Brain microvascular endothelial cell (primary cell): ENCODE data around the gene RAB34.
"Not testable (repeated sequence)": the region's sequence is repeated elsewhere in the genome, so short reads cannot be mapped to it uniquely, and the experiment has no call there.

ENCODE experiments used
- DNase-seq: peaks from one replicate; pipeline ENCODE4 v3.0.0-alpha.2; 2020
- H3K27ac ChIP-seq: fragments of 250-450 bp; sonication (Bioruptor Pico); 2 replicates; pipeline ENCODE4 v1.5.1; 2020; ENCODE audit warnings: mild to moderate bottlenecking, moderate library complexity
- H3K27me3 ChIP-seq: fragments of 250-450 bp; sonication (Bioruptor Pico); replicated peaks from 2 replicates; pipeline ENCODE4 v1.5.1; 2020; ENCODE audit warnings: mild to moderate bottlenecking
- H3K36me3 ChIP-seq: fragments of 250-450 bp; sonication (Bioruptor Pico); replicated peaks from 2 replicates; pipeline ENCODE4 v1.5.1; 2020; ENCODE audit warnings: mild to moderate bottlenecking
- H3K4me3 ChIP-seq: 2 replicates; pipeline ENCODE4 v1.5.1; 2011; ENCODE audit warnings: low read depth, mild to moderate bottlenecking, control low read depth, low read length, moderate library complexity
- in situ Hi-C: cut with HindIII; loops from 2 replicates; pipeline ENCODE4 v1.10.0; 2017; ENCODE audit warnings: low sequenced_read_pairs, low pct_ligation_motif_present
- TF ChIP-seq, protein P1 (sequence below): IDR thresholded peaks from 2 replicates; pipeline ENCODE4 v1.5.1; 2011; ENCODE audit warnings: low read depth, mild to moderate bottlenecking, moderate library complexity, low read length, control low read depth, inconsistent platforms; ENCODE audit errors: missing control alignments

The RAB34 gene

DNA sequence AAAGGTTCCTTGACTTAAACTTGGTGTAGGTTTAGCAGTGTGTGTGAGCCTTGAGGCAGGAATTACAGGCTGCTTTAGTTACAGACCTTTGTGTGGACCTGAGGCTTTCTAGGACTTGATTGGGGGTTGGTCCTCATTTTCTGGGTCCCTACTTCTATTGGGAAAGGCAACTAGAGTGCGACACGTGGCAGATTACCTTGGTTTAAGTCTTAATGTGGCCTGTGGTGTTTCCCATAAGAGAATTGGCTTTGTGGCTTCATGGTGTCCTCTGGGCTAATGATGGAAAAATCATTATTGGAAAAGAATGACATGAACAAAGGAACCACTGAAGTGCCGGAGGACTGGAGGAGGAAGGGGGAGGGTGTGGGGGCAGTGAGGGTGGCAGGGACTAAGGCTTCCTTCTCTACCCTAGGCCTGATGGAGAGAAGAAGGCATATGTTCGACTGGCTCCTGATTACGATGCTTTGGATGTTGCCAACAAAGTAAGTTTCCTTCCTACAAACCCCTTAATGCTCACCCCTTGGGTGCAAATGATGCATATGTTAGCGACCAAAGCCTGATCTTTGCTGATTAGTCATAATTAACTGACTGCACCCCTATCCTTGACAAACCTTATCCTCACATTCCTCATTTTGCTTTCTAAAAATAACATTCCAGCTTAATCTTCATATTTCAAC is 5.6 kb upstream of the RAB34 start:
- no peak for DNase-seq
- Histone ChIP-seq H3K36me3 (peaks cover 43% of the 10 kb centered on the region), H3K4me3 (no peak overlapping the region), H3K27me3 (no peaks in the 10 kb centered on the region), H3K27ac (no peak overlapping the region)
- TF ChIP-seq, protein P1, sequence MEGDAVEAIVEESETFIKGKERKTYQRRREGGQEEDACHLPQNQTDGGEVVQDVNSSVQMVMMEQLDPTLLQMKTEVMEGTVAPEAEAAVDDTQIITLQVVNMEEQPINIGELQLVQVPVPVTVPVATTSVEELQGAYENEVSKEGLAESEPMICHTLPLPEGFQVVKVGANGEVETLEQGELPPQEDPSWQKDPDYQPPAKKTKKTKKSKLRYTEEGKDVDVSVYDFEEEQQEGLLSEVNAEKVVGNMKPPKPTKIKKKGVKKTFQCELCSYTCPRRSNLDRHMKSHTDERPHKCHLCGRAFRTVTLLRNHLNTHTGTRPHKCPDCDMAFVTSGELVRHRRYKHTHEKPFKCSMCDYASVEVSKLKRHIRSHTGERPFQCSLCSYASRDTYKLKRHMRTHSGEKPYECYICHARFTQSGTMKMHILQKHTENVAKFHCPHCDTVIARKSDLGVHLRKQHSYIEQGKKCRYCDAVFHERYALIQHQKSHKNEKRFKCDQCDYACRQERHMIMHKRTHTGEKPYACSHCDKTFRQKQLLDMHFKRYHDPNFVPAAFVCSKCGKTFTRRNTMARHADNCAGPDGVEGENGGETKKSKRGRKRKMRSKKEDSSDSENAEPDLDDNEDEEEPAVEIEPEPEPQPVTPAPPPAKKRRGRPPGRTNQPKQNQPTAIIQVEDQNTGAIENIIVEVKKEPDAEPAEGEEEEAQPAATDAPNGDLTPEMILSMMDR, result no peak
- in situ Hi-C loops, result no loop called here

DNA sequence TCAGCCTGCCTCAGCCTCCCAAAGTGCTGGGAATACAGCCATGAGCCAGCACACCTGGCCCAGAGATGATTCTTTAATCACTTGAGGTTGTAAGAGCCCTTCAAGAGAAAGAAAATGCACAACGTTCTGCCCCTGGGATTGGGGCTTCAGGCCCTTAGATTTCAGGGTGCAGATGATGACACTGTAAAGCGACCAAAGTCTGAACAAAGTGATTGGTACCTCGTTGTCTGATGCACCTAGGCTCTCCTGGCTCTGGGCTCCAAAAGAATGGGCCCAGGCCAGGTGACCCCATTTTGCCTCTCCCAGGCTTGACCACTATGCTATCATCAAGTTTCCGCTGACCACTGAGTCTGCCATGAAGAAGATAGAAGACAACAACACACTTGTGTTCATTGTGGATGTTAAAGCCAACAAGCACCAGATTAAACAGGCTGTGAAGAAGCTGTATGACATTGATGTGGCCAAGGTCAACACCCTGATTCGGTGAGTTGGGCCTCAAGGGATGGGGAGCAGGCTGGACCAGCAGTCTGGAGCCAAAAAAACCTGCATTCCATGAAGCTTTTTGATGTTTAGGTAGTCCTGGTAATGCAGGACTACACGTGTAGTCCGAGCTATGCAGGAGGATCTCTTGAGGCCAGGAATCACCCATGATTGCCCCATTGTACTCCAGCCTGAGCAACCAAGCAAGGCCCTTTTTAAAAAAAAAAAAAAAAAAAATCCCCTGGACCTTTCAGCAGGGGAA is 4.9 kb upstream of the RAB34 start:
- Histone ChIP-seq H3K36me3 (peaks cover 43% of the 10 kb centered on the region), H3K27ac (no peak overlapping the region), H3K4me3 (peak overlapping the region; percentile 24), H3K27me3 (no peaks in the 10 kb centered on the region)
- TF ChIP-seq, protein P1, result no peak
- no peak for DNase-seq
- in situ Hi-C loops, result no loop called here

DNA sequence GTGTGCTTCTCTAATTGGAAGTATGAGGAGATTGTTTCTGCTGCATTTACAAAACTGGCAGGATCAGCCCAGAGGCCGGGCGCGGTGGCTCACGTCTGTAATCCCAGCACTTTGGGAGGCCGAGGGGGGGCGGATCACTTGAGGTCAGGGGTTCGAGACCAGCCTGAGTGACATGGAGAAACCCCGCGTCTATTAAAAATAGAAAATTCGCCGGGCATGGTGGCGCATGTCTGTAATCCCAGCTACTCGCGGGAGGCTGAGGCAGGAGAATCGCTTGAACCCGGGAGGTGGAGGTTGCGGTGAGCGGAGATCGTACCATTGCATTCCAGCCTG is 3.3 kb upstream of the RAB34 start:
- Histone ChIP-seq H3K36me3 (peaks cover 43% of the 10 kb centered on the region), H3K4me3 (peak overlapping the region; percentile 97), H3K27ac (peak overlapping the region; percentile 93)
- DNase-seq, in situ Hi-C loops, H3K27me3 ChIP-seq: not testable (repeated sequence)

DNA sequence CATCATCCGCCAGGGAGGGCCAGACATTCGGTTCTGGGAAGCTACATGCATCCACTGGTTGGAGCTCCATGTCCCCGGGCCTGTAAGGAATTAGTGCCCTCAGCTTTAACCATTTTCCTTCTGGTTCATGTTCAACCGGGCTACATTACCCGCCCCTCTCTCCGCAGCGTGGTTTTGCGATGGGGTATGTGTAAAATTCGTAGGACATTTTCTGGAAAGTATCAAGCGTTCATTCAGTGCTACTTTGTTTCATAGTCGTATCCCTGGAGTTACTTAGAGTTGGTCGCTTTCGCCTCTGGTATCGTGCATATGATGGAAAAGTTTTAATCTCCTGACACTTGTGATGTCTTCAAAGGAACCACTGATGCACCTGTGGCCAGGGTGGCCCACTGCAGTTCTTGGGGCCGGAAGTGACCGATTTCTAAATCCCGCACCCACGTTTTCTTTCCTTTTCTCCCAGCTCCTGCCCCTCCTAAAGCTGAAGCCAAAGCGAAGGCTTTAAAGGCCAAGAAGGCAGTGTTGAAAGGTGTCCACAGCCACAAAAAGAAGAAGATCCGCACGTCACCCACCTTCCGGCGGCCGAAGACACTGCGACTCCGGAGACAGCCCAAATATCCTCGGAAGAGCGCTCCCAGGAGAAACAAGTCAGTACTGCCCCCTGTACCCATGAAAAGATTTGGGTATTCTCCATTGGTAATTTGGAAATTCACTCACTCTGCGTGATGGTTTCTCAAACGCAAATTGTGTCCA is 2.8 kb upstream of the RAB34 start:
- DNase-seq, result no peak
- in situ Hi-C loops, result no loop called here
- Histone ChIP-seq H3K27me3 (no peaks in the 10 kb centered on the region), H3K4me3 (peak overlapping the region; percentile 97), H3K36me3 (peaks cover 43% of the 10 kb centered on the region), H3K27ac (peak overlapping the region; percentile 93)
- TF ChIP-seq, protein P1, result peak; percentile 28

DNA sequence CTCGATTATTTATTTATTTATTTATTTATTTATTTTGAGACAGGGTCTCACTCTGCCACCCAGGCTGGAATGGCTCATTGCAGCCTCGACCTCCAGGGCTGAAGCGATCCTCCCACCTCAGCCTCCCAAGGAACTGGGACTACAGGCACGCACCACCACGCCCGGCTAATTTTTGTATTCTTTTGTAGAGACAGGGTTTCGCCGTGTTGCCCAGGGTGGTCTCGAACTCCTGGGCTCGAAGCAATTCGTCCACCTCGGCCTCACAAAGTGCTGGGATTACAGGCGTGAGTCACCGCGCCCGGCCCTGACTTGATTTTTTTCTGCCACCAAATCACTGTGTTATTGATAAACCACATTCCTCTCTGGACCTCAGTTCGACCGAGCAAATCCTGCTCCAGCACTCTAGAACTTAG is 1.4 kb upstream of the RAB34 start:
- H3K27me3 ChIP-seq, result no peaks in the 10 kb centered on the region
- no peak for DNase-seq
- TF ChIP-seq, protein P1, result no peak
- H3K27ac ChIP-seq, result peak overlapping the region; percentile 93
- peak overlapping the region; percentile 97 for H3K4me3 ChIP-seq
- peaks cover 43% of the 10 kb centered on the region for H3K36me3 ChIP-seq
- in situ Hi-C loops, result no loop called here
